ENCODE measurements around the gene LRRC43.

Gene LRRC43

GRCh38 chr12:122206976-122207375 lies 24.1 kb downstream of the LRRC43 start:
- no peaks in the 10 kb centered on the region for H3K9me3 ChIP-seq (ENCODE audit: control insufficient read depth, insufficient read depth, low read length)
- H3K4me1 ChIP-seq (ENCODE audit: insufficient read depth, low read length) = peaks cover 7% of the 10 kb centered on the region; the same call in 1 of the 2 replicates
- peaks cover 15% of the 10 kb centered on the region; the same call in 1 of the 2 replicates for H3K36me3 ChIP-seq (ENCODE audit: insufficient read depth, low read length)
- no peak overlapping the region for H3K9ac ChIP-seq (ENCODE audit: low read depth, low read length)

- H3K9ac ChIP-seq (ENCODE audit: low read depth, low read length) = no peak overlapping the region
- H3K36me3 ChIP-seq (ENCODE audit: insufficient read depth, low read length) = peaks cover 15% of the 10 kb centered on the region; the same call in 1 of the 2 replicates
- H3K4me1 ChIP-seq (ENCODE audit: insufficient read depth, low read length) = peaks cover 7% of the 10 kb centered on the region; the same call in 1 of the 2 replicates
- no peaks in the 10 kb centered on the region for H3K9me3 ChIP-seq (ENCODE audit: control insufficient read depth, insufficient read depth, low read length)
These were observed 24.5 kb downstream of the LRRC43 start for GRCh38 chr12:122207391-122207790.

GRCh38 chr12:122208073-122208820 lies 25.3 kb downstream of the LRRC43 start:
- peaks cover 18% of the 10 kb centered on the region for H3K36me3 ChIP-seq (ENCODE audit: insufficient read depth, low read length)
- peaks cover 7% of the 10 kb centered on the region; the same call in 1 of the 2 replicates for H3K4me1 ChIP-seq (ENCODE audit: insufficient read depth, low read length)
- no peaks in the 10 kb centered on the region for H3K9me3 ChIP-seq (ENCODE audit: control insufficient read depth, insufficient read depth, low read length)
- H3K9ac ChIP-seq (ENCODE audit: low read depth, low read length) = no peak overlapping the region

GRCh38 chr12:122215771-122216170 lies 32.8 kb downstream of the LRRC43 start:
- peaks cover 49% of the 10 kb centered on the region for H3K36me3 ChIP-seq (ENCODE audit: insufficient read depth, low read length)
- H3K9ac ChIP-seq (ENCODE audit: low read depth, low read length) = no peak overlapping the region
- H3K9me3 ChIP-seq (ENCODE audit: control insufficient read depth, insufficient read depth, low read length) = no peaks in the 10 kb centered on the region
- H3K4me1 ChIP-seq (ENCODE audit: insufficient read depth, low read length) = no peaks in the 10 kb centered on the region

GRCh38 chr12:122216445-122216844 lies 33.5 kb downstream of the LRRC43 start:
- H3K9me3 ChIP-seq (ENCODE audit: control insufficient read depth, insufficient read depth, low read length) = no peaks in the 10 kb centered on the region
- no peaks in the 10 kb centered on the region for H3K4me1 ChIP-seq (ENCODE audit: insufficient read depth, low read length)
- H3K36me3 ChIP-seq (ENCODE audit: insufficient read depth, low read length) = peaks cover 50% of the 10 kb centered on the region
- H3K9ac ChIP-seq (ENCODE audit: low read depth, low read length) = no peak overlapping the region

GRCh38 chr12:122225683-122226365 lies 42.9 kb downstream of the LRRC43 start, which contains the start of gene DIABLO:
Gene DIABLO, minus strand, starts transcription at chr12:122226052. Its CDS starts 38 bp downstream, at chr12:122226014.
- Histone ChIP-seq H3K4me1 (ENCODE audit: insufficient read depth, low read length) (peaks cover 7% of the 10 kb centered on the region), H3K9ac (ENCODE audit: low read depth, low read length) (peak within 1 kb of the TSS; percentile 86), H3K9me3 (ENCODE audit: control insufficient read depth, insufficient read depth, low read length) (no peaks in the 10 kb centered on the region), H3K36me3 (ENCODE audit: insufficient read depth, low read length) (peaks cover 10% of the 10 kb centered on the region)

- peak overlapping the region; percentile 25; the same call in 1 of the 2 replicates for H3K9ac ChIP-seq (ENCODE audit: low read depth, low read length)
- peaks cover 3% of the 10 kb centered on the region; the same call in 1 of the 2 replicates for H3K36me3 ChIP-seq (ENCODE audit: insufficient read depth, low read length)
- H3K4me1 ChIP-seq (ENCODE audit: insufficient read depth, low read length) = peaks cover 7% of the 10 kb centered on the region
- no peaks in the 10 kb centered on the region for H3K9me3 ChIP-seq (ENCODE audit: control insufficient read depth, insufficient read depth, low read length)
These were observed 43.6 kb downstream of the LRRC43 start for GRCh38 chr12:122226366-122227125.

- Histone ChIP-seq H3K9ac (ENCODE audit: low read depth, low read length) (no peak overlapping the region), H3K4me1 (ENCODE audit: insufficient read depth, low read length) (peaks cover 7% of the 10 kb centered on the region), H3K36me3 (ENCODE audit: insufficient read depth, low read length) (no peaks in the 10 kb centered on the region)
These were observed 44.4 kb downstream of the LRRC43 start for GRCh38 chr12:122227341-122227740.

GRCh38 chr12:122228092-122228491 lies 45.2 kb downstream of the LRRC43 start:
- H3K9ac ChIP-seq (ENCODE audit: low read depth, low read length) = no peak overlapping the region
- peaks cover 7% of the 10 kb centered on the region for H3K4me1 ChIP-seq (ENCODE audit: insufficient read depth, low read length)
- no peaks in the 10 kb centered on the region for H3K36me3 ChIP-seq (ENCODE audit: insufficient read depth, low read length)
- no peaks in the 10 kb centered on the region for H3K9me3 ChIP-seq (ENCODE audit: control insufficient read depth, insufficient read depth, low read length)

More at GRCh38 chr12:122227341-122227740, 44.4 kb downstream of the LRRC43 start:
- no peaks in the 10 kb centered on the region for H3K9me3 ChIP-seq (ENCODE audit: control insufficient read depth, insufficient read depth, low read length)

GRCh38 chr12:122230798-122231197 lies 47.9 kb downstream of the LRRC43 start:
- Histone ChIP-seq H3K36me3 (ENCODE audit: insufficient read depth, low read length) (no peaks in the 10 kb centered on the region), H3K9me3 (ENCODE audit: control insufficient read depth, insufficient read depth, low read length) (no peaks in the 10 kb centered on the region), H3K9ac (ENCODE audit: low read depth, low read length) (no peak overlapping the region), H3K4me1 (ENCODE audit: insufficient read depth, low read length) (no peaks in the 10 kb centered on the region)

GRCh38 chr12:122232691-122233090 lies 49.8 kb downstream of the LRRC43 start:
- Histone ChIP-seq H3K4me1 (ENCODE audit: insufficient read depth, low read length) (no peaks in the 10 kb centered on the region), H3K9ac (ENCODE audit: low read depth, low read length) (no peak overlapping the region), H3K9me3 (ENCODE audit: control insufficient read depth, insufficient read depth, low read length) (no peaks in the 10 kb centered on the region), H3K36me3 (ENCODE audit: insufficient read depth, low read length) (no peaks in the 10 kb centered on the region)

GRCh38 chr12:122235741-122236140 lies 52.8 kb downstream of the LRRC43 start:
- H3K4me1 ChIP-seq (ENCODE audit: insufficient read depth, low read length) = no peaks in the 10 kb centered on the region
- no peaks in the 10 kb centered on the region for H3K36me3 ChIP-seq (ENCODE audit: insufficient read depth, low read length)
- no peaks in the 10 kb centered on the region for H3K9me3 ChIP-seq (ENCODE audit: control insufficient read depth, insufficient read depth, low read length)
- H3K9ac ChIP-seq (ENCODE audit: low read depth, low read length) = no peak overlapping the region

GRCh38 chr12:122238861-122239260 lies 55.9 kb downstream of the LRRC43 start:
- Histone ChIP-seq H3K4me1 (ENCODE audit: insufficient read depth, low read length) (no peaks in the 10 kb centered on the region), H3K36me3 (ENCODE audit: insufficient read depth, low read length) (no peaks in the 10 kb centered on the region; the same call in 1 of the 2 replicates), H3K9me3 (ENCODE audit: control insufficient read depth, insufficient read depth, low read length) (no peaks in the 10 kb centered on the region), H3K9ac (ENCODE audit: low read depth, low read length) (no peak overlapping the region)

- H3K9ac ChIP-seq (ENCODE audit: low read depth, low read length) = no peak overlapping the region
- no peaks in the 10 kb centered on the region; the same call in 1 of the 2 replicates for H3K36me3 ChIP-seq (ENCODE audit: insufficient read depth, low read length)
- H3K4me1 ChIP-seq (ENCODE audit: insufficient read depth, low read length) = no peaks in the 10 kb centered on the region
- H3K9me3 ChIP-seq (ENCODE audit: control insufficient read depth, insufficient read depth, low read length) = no peaks in the 10 kb centered on the region
These were observed 61.0 kb downstream of the LRRC43 start for GRCh38 chr12:122243965-122244364.

Data from ES-I3 (cell line).